ENCODE measurements around the gene FAF1. TPM values are rescaled to one million over a fixed set of nuclear protein-coding genes. Genes with fewer than 3 reads are reported as not detected.

The FAF1 gene
- total RNA-seq, 1 experiment from 2014 or later, result 73.2 TPM

DNA sequence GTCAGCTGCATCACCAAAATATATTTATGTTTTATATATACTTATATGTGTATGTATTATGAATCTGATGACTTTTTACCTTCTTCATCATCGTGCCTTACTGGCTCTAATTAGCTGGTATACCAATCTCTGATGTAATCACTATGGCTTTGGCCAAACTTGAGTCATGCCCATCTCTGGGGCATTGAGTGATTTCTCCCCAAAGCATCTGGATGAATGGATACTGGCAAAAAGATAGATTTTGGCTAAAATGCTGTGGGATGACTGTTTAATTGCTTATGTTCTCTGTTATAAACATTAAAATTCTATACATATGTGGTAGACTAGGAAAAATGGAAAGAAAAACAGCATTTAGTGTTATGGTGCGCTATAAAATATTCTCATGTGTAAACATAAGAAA lies 29.6 kb upstream of the FAF1 start:
- no peak overlapping the region for H3K27ac ChIP-seq (ENCODE audit: low read depth, low read length)
- no peak for DNase-seq (ENCODE audit: low read depth, low spot score)

More for the DNA sequence above, 29.6 kb upstream of the FAF1 start:
- Histone ChIP-seq H3K4me3 (replicated peaks in 1 of 2; ENCODE audit: low read depth in 1 of 2, low read length in 2 of 2) (no peak overlapping the region), H3K9me3 (ENCODE audit: control insufficient read depth in 1 of 2, insufficient read depth in 1 of 2, low read depth in 1 of 2, low read length in 2 of 2) (no peaks in the 10 kb centered on the region), H3K4me1 (ENCODE audit: control insufficient read depth in 1 of 2, insufficient read depth in 2 of 2, low read length in 2 of 2) (no peaks in the 10 kb centered on the region), H3K9me2 (ENCODE audit: insufficient read depth) (no peaks in the 10 kb centered on the region), H3K4me2 (ENCODE audit: low read length) (no peak overlapping the region), H3K79me2 (ENCODE audit: insufficient read depth, low read length) (no peaks in the 10 kb centered on the region), H2AFZ (ENCODE audit: low read depth, low read length, poor library complexity, severe bottlenecking) (no peak overlapping the region), H4K20me1 (ENCODE audit: insufficient read depth) (no peaks in the 10 kb centered on the region), H3K9ac (ENCODE audit: low read length) (no peak overlapping the region), H3K36me3 (ENCODE audit: control insufficient read depth in 1 of 2, insufficient read depth in 2 of 2, low read length in 2 of 2) (no peaks in the 10 kb centered on the region), H3K27me3 (ENCODE audit: insufficient read depth, low read length) (no peaks in the 10 kb centered on the region)
- intact Hi-C loops (cut with micrococcal nuclease), result no loop called here
- BruUV-seq (replicated peaks), result no TSS peak
- RAD21 ChIA-PET (ENCODE audit: low non-redundant PET in 1 of 2, low total read pairs in 2 of 2, uncharacterized antibody in 2 of 2, unreplicated experiment in 2 of 2), result no interaction called here
- no peak for ATAC-seq
- TF ChIP-seq POLR2A (IDR thresholded peaks at IDR 0.05; ENCODE audit: borderline replicate concordance, extremely low read depth, insufficient read depth, insufficient read length) (no peak), TCF7L2 (IDR thresholded peaks at IDR 0.05; ENCODE audit: borderline replicate concordance, extremely low read depth, insufficient read depth, insufficient read length) (no peak), ZBTB33 (IDR thresholded peaks at IDR 0.05; ENCODE audit: extremely low read depth, insufficient replicate concordance, low read length) (no peak), CBX3 (IDR thresholded peaks at IDR 0.05; ENCODE audit: low read depth) (no peak), POLR2AphosphoS5 (IDR thresholded peaks at IDR 0.05; ENCODE audit: low read depth, low read length) (no peak), YY1 (IDR thresholded peaks at IDR 0.05; ENCODE audit: extremely low read depth, insufficient replicate concordance, low read depth, low read length) (no peak), EGR1 (IDR thresholded peaks at IDR 0.05; ENCODE audit: low read depth) (no peak), ATF3 (IDR thresholded peaks at IDR 0.05) (no peak), FOSL1 (IDR thresholded peaks at IDR 0.05; ENCODE audit: low read depth) (no peak), EZH2phosphoT487 (IDR thresholded peaks at IDR 0.05; ENCODE audit: borderline replicate concordance) (no peak), RAD21 (IDR thresholded peaks at IDR 0.05; ENCODE audit: low read depth) (no peak), ZFX (IDR thresholded peaks at IDR 0.05) (no peak), ZNF274 (IDR thresholded peaks at IDR 0.05; ENCODE audit: low read depth, low read length) (no peak), EZH2 (IDR thresholded peaks at IDR 0.05) (no peak), MAX (IDR thresholded peaks at IDR 0.05) (no peak)
- TF ChIP-seq, protein P1, sequence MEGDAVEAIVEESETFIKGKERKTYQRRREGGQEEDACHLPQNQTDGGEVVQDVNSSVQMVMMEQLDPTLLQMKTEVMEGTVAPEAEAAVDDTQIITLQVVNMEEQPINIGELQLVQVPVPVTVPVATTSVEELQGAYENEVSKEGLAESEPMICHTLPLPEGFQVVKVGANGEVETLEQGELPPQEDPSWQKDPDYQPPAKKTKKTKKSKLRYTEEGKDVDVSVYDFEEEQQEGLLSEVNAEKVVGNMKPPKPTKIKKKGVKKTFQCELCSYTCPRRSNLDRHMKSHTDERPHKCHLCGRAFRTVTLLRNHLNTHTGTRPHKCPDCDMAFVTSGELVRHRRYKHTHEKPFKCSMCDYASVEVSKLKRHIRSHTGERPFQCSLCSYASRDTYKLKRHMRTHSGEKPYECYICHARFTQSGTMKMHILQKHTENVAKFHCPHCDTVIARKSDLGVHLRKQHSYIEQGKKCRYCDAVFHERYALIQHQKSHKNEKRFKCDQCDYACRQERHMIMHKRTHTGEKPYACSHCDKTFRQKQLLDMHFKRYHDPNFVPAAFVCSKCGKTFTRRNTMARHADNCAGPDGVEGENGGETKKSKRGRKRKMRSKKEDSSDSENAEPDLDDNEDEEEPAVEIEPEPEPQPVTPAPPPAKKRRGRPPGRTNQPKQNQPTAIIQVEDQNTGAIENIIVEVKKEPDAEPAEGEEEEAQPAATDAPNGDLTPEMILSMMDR (IDR thresholded peaks at IDR 0.05 in 2 of 3, conservative IDR thresholded peaks at IDR 0.05 in 1 of 3; ENCODE audit: borderline replicate concordance in 1 of 3, insufficient read depth in 1 of 3, low read depth in 2 of 3, low read length in 2 of 3), result no peak
- TF ChIP-seq, protein P2, sequence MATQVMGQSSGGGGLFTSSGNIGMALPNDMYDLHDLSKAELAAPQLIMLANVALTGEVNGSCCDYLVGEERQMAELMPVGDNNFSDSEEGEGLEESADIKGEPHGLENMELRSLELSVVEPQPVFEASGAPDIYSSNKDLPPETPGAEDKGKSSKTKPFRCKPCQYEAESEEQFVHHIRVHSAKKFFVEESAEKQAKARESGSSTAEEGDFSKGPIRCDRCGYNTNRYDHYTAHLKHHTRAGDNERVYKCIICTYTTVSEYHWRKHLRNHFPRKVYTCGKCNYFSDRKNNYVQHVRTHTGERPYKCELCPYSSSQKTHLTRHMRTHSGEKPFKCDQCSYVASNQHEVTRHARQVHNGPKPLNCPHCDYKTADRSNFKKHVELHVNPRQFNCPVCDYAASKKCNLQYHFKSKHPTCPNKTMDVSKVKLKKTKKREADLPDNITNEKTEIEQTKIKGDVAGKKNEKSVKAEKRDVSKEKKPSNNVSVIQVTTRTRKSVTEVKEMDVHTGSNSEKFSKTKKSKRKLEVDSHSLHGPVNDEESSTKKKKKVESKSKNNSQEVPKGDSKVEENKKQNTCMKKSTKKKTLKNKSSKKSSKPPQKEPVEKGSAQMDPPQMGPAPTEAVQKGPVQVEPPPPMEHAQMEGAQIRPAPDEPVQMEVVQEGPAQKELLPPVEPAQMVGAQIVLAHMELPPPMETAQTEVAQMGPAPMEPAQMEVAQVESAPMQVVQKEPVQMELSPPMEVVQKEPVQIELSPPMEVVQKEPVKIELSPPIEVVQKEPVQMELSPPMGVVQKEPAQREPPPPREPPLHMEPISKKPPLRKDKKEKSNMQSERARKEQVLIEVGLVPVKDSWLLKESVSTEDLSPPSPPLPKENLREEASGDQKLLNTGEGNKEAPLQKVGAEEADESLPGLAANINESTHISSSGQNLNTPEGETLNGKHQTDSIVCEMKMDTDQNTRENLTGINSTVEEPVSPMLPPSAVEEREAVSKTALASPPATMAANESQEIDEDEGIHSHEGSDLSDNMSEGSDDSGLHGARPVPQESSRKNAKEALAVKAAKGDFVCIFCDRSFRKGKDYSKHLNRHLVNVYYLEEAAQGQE (IDR thresholded peaks at IDR 0.05; ENCODE audit: low read depth), result no peak
- POLR2A ChIA-PET, result no interaction called here
- CTCF ChIA-PET, result no interaction called here
